ENCODE data around the gene PDXP. TPM values are rescaled to one million over a fixed set of nuclear protein-coding genes. Genes with fewer than 3 reads are reported as not detected.
A peak's percentile ranks its signal among the peaks of the same experiment; 100 is the strongest.

Gene PDXP
- total and polyA plus RNA-seq, 2 experiments from 2014 or later, result 1.9 to 17.5 TPM

GRCh38 chr22:37623075-37624016 lies 35.2 kb upstream of the PDXP start:
- Histone ChIP-seq H2AFZ (no peak overlapping the region), H3F3A (ENCODE audit: insufficient read depth) (no peaks in the 10 kb centered on the region), H3K27me3 (replicated peaks; ENCODE audit: insufficient read depth) (no peaks in the 10 kb centered on the region), H3K9ac (no peak overlapping the region), H3K9me3 (ENCODE audit: low read depth) (no peaks in the 10 kb centered on the region), H3K4me2 (ENCODE audit: unreplicated experiment) (no peak overlapping the region), H3K36me3 (ENCODE audit: low read depth) (no peaks in the 10 kb centered on the region), H3K27ac (no peak overlapping the region), H4K20me1 (ENCODE audit: insufficient read depth) (no peaks in the 10 kb centered on the region), H3K9me2 (ENCODE audit: insufficient read depth) (no peaks in the 10 kb centered on the region), H3K4me3 (no peak overlapping the region), H3K4me1 (ENCODE audit: insufficient read depth) (no peaks in the 10 kb centered on the region), H3K79me2 (ENCODE audit: insufficient read depth) (no peaks in the 10 kb centered on the region)
- no peak for TF ChIP-seq EZH2 (IDR thresholded peaks at IDR 0.05; ENCODE audit: insufficient read depth, poor library complexity, severe bottlenecking)
- DNase-seq, result peak; percentile 65
- in situ Hi-C loops (cut with MboI), result loop anchor here (10.0 kb wide), 1 partner anchor 171 kb away; no protein-coding TSS in a partner anchor
- WGBS, 2 experiments (ENCODE audit: low coverage in 1 of 2, low lambda C conversion rate in 2 of 2, missing lambda C conversion rate in 2 of 2), result 63 to 66% methylated on average over 16 to 22 of the region's 22 CpGs

- no peak overlapping the region for H2AFZ ChIP-seq
- no peaks in the 10 kb centered on the region for H3K79me2 ChIP-seq (ENCODE audit: insufficient read depth)
- no peaks in the 10 kb centered on the region for H3K27me3 ChIP-seq (replicated peaks; ENCODE audit: insufficient read depth)
- TF ChIP-seq EZH2phosphoT487 (IDR thresholded peaks at IDR 0.05; ENCODE audit: insufficient read depth, low read depth), result no peak
- no peak for TF ChIP-seq EZH2 (IDR thresholded peaks at IDR 0.05; ENCODE audit: insufficient read depth, poor library complexity, severe bottlenecking)
- no peaks in the 10 kb centered on the region for H3F3A ChIP-seq (ENCODE audit: insufficient read depth)
- DNase-seq, result no peak
- no peak overlapping the region for H3K4me3 ChIP-seq
- H3K9me2 ChIP-seq (ENCODE audit: insufficient read depth), result no peaks in the 10 kb centered on the region
- no peak overlapping the region for H3K4me2 ChIP-seq (ENCODE audit: unreplicated experiment)
- no peaks in the 10 kb centered on the region for H3K36me3 ChIP-seq (ENCODE audit: low read depth)
- H3K27ac ChIP-seq, result no peak overlapping the region
- in situ Hi-C loops (cut with MboI), result loop anchor here (10.0 kb wide), 1 partner anchor 171 kb away; no protein-coding TSS in a partner anchor
- H3K9ac ChIP-seq, result no peak overlapping the region
- no peaks in the 10 kb centered on the region for H3K4me1 ChIP-seq (ENCODE audit: insufficient read depth)
- no peaks in the 10 kb centered on the region for H3K9me3 ChIP-seq (ENCODE audit: low read depth)
- no peaks in the 10 kb centered on the region for H4K20me1 ChIP-seq (ENCODE audit: insufficient read depth)
- WGBS, 2 experiments (ENCODE audit: low coverage in 1 of 2, low lambda C conversion rate in 2 of 2, missing lambda C conversion rate in 2 of 2), result 56 to 57% methylated on average over 6 of the region's 6 CpGs
These were observed 34.5 kb upstream of the PDXP start for GRCh38 chr22:37624017-37624365.

- Histone ChIP-seq H3K9me3 (ENCODE audit: low read depth) (no peaks in the 10 kb centered on the region), H3K4me3 (no peak overlapping the region), H3K27ac (no peak overlapping the region), H3K27me3 (replicated peaks; ENCODE audit: insufficient read depth) (no peaks in the 10 kb centered on the region), H3K79me2 (ENCODE audit: insufficient read depth) (no peaks in the 10 kb centered on the region), H3K36me3 (ENCODE audit: low read depth) (no peaks in the 10 kb centered on the region), H3K9ac (no peak overlapping the region), H3K4me2 (ENCODE audit: unreplicated experiment) (no peak overlapping the region), H3K9me2 (ENCODE audit: insufficient read depth) (no peaks in the 10 kb centered on the region), H2AFZ (no peak overlapping the region), H4K20me1 (ENCODE audit: insufficient read depth) (no peaks in the 10 kb centered on the region), H3K4me1 (ENCODE audit: insufficient read depth) (no peaks in the 10 kb centered on the region), H3F3A (ENCODE audit: insufficient read depth) (no peaks in the 10 kb centered on the region)
- no peak for DNase-seq
- in situ Hi-C loops (cut with MboI), result loop anchor here (10.0 kb wide), 1 partner anchor 170 kb away; no protein-coding TSS in a partner anchor
- 98 to 99% methylated on average over 7 of the region's 7 CpGs for WGBS, 2 experiments (ENCODE audit: low coverage in 1 of 2, low lambda C conversion rate in 2 of 2, missing lambda C conversion rate in 2 of 2)
- no peak for TF ChIP-seq EZH2 (IDR thresholded peaks at IDR 0.05; ENCODE audit: insufficient read depth, poor library complexity, severe bottlenecking)
- TF ChIP-seq EZH2phosphoT487 (IDR thresholded peaks at IDR 0.05; ENCODE audit: insufficient read depth, low read depth), result no peak
These were observed 33.6 kb upstream of the PDXP start for GRCh38 chr22:37624876-37625275.

- H3F3A ChIP-seq (ENCODE audit: insufficient read depth), result no peaks in the 10 kb centered on the region
- no peak for DNase-seq
- no peak overlapping the region for H3K9ac ChIP-seq
- no peaks in the 10 kb centered on the region for H4K20me1 ChIP-seq (ENCODE audit: insufficient read depth)
- H3K9me3 ChIP-seq (ENCODE audit: low read depth), result no peaks in the 10 kb centered on the region
- TF ChIP-seq EZH2phosphoT487 (IDR thresholded peaks at IDR 0.05; ENCODE audit: insufficient read depth, low read depth) (no peak), EZH2 (IDR thresholded peaks at IDR 0.05; ENCODE audit: insufficient read depth, poor library complexity, severe bottlenecking) (no peak)
- no peaks in the 10 kb centered on the region for H3K9me2 ChIP-seq (ENCODE audit: insufficient read depth)
- H3K27me3 ChIP-seq (replicated peaks; ENCODE audit: insufficient read depth), result no peaks in the 10 kb centered on the region
- no peak overlapping the region for H3K4me2 ChIP-seq (ENCODE audit: unreplicated experiment)
- no peaks in the 10 kb centered on the region for H3K4me1 ChIP-seq (ENCODE audit: insufficient read depth)
- in situ Hi-C loops (cut with MboI), result loop anchor here (10.0 kb wide), 1 partner anchor 169 kb away; no protein-coding TSS in a partner anchor
- no peak overlapping the region for H3K27ac ChIP-seq
- no peaks in the 10 kb centered on the region for H3K79me2 ChIP-seq (ENCODE audit: insufficient read depth)
- H2AFZ ChIP-seq, result no peak overlapping the region
- 86 to 93% methylated on average over 14 of the region's 14 CpGs for WGBS, 2 experiments (ENCODE audit: low coverage in 1 of 2, low lambda C conversion rate in 2 of 2, missing lambda C conversion rate in 2 of 2)
- H3K4me3 ChIP-seq, result no peak overlapping the region
- no peaks in the 10 kb centered on the region for H3K36me3 ChIP-seq (ENCODE audit: low read depth)
These were observed 32.8 kb upstream of the PDXP start for GRCh38 chr22:37625737-37626136.

All from GM23248 (cell line).